ENCODE data around the gene NCOA5.

Gene NCOA5

DNA sequence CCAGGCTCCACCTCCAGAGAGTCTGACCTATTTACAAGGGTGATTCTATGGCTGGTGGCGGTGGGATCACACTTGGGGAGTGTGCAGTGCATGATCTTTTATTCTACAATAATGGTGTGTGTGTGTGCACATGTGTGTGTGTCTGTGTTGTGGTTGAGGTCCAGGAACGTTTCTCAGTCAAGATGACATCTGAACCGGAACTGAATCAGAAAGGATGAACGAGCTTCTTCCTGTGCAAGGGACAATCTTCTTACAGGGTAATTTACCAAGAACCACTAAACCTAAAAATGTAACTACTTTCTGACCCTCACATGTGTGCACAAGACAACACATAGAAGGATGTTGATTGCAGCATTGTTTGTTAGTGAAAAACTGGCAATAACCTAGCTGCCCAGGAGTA, 72.5 kb downstream of the NCOA5 start:
- no peak for DNase-seq (ENCODE audit: low read depth, low spot score)

DNA sequence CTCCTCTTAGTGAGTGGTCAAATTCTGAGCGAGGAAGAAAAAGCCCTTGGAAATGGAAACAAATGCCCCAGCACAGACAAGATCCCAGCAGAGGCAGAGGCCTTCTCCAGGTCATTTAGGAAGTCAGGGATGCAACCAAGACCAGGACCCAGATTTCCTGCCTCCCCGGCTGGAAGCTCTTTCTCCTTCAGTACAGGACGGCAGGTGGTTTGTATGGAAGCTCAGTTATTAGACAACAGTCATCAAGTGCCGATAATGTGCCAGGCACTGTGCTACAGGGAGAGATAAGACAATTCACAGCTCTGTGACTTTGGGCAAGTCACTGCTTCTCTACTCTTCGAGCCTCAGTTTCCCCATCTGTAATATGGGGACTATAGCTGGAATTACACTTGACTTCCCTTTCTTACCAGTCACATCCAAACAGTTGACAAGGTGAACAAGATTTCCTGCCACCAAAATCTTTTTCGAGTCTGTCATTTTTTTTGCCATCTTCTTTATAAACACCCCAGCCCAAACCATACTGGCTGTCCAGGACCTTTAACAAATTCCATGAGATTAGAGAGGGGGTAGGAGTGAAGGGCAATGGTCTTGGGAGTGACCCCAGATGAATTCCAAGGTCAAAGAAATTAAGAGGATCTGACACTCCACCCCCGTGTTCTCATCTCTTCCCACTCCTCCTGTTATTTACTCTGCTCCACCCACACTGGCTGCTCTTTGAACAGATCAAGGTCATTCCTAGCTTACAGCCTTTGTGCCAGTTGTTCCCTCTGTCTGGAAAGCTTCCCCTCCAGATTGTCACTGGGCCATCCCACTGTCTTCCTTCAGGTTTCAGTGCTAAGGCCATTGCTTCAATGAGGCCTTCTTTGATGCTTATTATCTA, 75.0 kb downstream of the NCOA5 start:
- no peak for DNase-seq (ENCODE audit: low read depth, low spot score)

DNA sequence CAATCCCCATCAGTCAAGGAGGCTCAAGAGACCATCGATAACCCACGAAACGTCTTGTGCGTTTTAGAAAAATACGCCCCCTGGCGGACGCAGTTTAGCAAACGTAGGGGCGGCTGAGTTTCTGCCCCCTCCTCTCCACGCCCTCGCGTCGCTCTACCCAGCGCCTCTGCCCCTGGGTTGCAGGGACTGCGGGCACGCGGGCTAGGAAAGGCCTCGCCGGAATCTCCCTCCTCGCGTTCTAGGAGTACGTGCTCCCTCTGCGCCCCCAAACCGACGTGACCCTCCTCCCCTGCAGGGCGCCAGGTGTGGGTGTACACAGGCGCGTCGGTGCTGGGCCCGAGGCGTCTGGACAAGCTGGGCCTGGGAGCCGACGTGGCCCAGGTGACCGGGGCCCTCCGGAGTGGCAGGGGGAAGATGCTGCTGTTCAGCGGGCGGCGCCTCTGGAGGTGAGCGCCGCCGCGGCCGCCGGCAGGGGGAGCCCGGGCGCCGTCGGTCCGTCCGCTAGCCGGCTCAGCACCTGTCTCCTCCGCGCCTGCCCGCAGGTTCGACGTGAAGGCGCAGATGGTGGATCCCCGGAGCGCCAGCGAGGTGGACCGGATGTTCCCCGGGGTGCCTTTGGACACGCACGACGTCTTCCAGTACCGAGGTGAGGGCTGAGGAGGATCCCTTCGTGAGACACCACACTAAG, 75.8 kb downstream of the NCOA5 start:
- no peak for DNase-seq (ENCODE audit: low read depth, low spot score)

DNA sequence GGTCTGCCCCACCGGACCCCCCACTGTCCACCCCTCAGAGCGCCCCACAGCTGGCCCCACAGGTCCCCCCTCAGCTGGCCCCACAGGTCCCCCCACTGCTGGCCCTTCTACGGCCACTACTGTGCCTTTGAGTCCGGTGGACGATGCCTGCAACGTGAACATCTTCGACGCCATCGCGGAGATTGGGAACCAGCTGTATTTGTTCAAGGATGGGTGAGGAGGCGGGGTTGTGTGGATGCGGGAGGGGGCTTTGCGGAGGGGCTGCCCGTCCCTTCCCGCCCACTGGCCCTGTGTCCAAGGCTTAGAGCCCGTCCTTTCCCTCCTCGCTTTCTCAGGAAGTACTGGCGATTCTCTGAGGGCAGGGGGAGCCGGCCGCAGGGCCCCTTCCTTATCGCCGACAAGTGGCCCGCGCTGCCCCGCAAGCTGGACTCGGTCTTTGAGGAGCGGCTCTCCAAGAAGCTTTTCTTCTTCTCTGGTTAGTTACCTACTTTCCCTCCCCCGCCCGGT, 76.4 kb downstream of the NCOA5 start:
- DNase-seq (ENCODE audit: low read depth, low spot score), result no peak

- no peak for DNase-seq (ENCODE audit: low read depth, low spot score)
Measured at GRCh38 chr20:46012921-46013320, 76.8 kb downstream of the NCOA5 start.

GRCh38 chr20:46011631-46012482, 77.9 kb downstream of the NCOA5 start:
- no peak for DNase-seq (ENCODE audit: low read depth, low spot score)
